Activated CD4-positive, alpha-beta T cell treated with anti-CD3 and anti-CD28 coated beads, Interleukin-2, amount 10 ng/mL, durations not matched to agents 7 days and 5 days (primary cell): ENCODE results near the gene CLDN22. TPM values are rescaled to one million over a fixed set of nuclear protein-coding genes. Genes with fewer than 3 reads are reported as not detected.

Source experiments
- CTCF ChIA-PET: fragments of 350-600 bp; sonication (Branson Sonifier 250); formaldehyde crosslinking; loops from one replicate; lab custom pipeline; 2021; ENCODE audit warnings: antibody characterized with exemption; lab: Charles Lee
- POLR2A ChIA-PET: fragments of 350-600 bp; sonication (Branson Sonifier 250); formaldehyde crosslinking; loops from one replicate; lab custom pipeline; 2021; ENCODE audit warnings: antibody characterized with exemption; lab: Charles Lee
- DNase-seq: peaks from one replicate; pipeline ENCODE4 v3.0.0-alpha.2; 2020
- H3K27ac Mint-ChIP-seq: one replicate; pipeline ENCODE4 v1.8.0; 2021; ENCODE audit warnings: mild to moderate bottlenecking, moderate library complexity, mixed read lengths
- H3K27me3 Mint-ChIP-seq: one replicate; pipeline ENCODE4 v1.8.0; 2021; ENCODE audit warnings: mixed read lengths
- H3K36me3 Mint-ChIP-seq: one replicate; pipeline ENCODE4 v1.8.0; 2021; ENCODE audit warnings: low read depth, mixed read lengths
- H3K4me1 Mint-ChIP-seq: one replicate; pipeline ENCODE4 v1.8.0; 2021; ENCODE audit warnings: mixed read lengths
- H3K4me3 Mint-ChIP-seq: one replicate; pipeline ENCODE4 v1.8.0; 2021; ENCODE audit warnings: mild to moderate bottlenecking, moderate library complexity, mixed read lengths
- H3K9me3 Mint-ChIP-seq: one replicate; pipeline ENCODE4 v1.8.0; 2021; ENCODE audit warnings: mixed read lengths
- total RNA-seq, 2 experiments: library from RNA; stranded (reverse); gene quantifications; one replicate each; pipeline ENCODE4 v1.2.3, GENCODE V29; 2021

CLDN22 gene
- total RNA-seq, 2 experiments from 2014 or later, result not detected

DNA sequence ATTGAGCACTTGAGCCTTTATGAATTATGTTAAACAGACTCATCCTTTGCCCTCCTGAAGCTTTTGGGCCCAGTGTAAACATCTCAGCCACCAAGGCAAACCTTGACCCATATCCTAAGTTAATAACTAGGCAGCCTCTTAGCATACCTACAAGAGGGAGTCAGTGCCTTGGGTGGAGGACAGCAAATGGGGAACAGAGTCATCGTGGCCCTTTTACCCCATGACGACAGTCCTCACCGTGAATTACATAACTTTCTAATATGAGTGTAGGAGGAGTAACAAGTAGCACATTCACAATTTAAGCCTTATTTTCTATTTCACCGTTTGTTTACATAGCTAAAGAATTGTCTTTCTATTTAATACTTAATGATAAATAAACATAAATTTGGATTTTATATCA lies 16.8 kb downstream of the CLDN22 start:
- peaks cover 1% of the 10 kb centered on the region for H3K27me3 Mint-ChIP-seq
- H3K4me3 Mint-ChIP-seq, result no peak overlapping the region
- ChIA-PET POLR2A (no interaction called here), CTCF (interaction anchor here (1.0 kb wide), 1 partner anchor 95 kb away, joined by 3 read pairs; no protein-coding TSS in a partner anchor)
- DNase-seq, result no peak
- H3K36me3 Mint-ChIP-seq, result no peaks in the 10 kb centered on the region
- no peak overlapping the region for H3K27ac Mint-ChIP-seq
- no peaks in the 10 kb centered on the region for H3K4me1 Mint-ChIP-seq
- no peaks in the 10 kb centered on the region for H3K9me3 Mint-ChIP-seq

DNA sequence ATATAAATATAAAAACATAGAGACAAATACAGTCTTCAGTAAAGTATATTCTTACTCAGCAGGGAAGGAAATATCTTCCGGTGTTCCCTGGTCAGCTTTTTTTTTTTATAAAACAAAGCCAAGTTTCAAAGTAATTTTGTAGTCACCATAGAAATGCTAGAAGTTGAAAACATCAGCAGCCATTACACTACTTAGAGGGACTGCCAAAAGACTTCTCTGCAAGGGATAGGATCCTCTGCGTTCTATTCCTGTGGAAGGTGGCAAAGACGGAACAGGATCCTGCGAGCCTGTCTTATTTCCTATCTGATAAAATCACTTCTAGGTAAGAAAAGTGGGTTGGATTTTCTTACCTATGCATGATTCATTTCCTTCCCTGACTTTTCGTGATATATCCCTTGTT lies 19.4 kb downstream of the CLDN22 start:
- H3K27me3 Mint-ChIP-seq, result no peaks in the 10 kb centered on the region
- H3K36me3 Mint-ChIP-seq, result no peaks in the 10 kb centered on the region
- H3K27ac Mint-ChIP-seq, result no peak overlapping the region
- H3K9me3 Mint-ChIP-seq, result no peaks in the 10 kb centered on the region
- POLR2A ChIA-PET, result interaction anchor here (0.6 kb wide), 1 partner anchor 447 kb away, joined by 4 read pairs; no protein-coding TSS in a partner anchor
- no peaks in the 10 kb centered on the region for H3K4me1 Mint-ChIP-seq
- no peak overlapping the region for H3K4me3 Mint-ChIP-seq
- DNase-seq, result no peak
- CTCF ChIA-PET, result no interaction called here

- POLR2A ChIA-PET, result no interaction called here
- CTCF ChIA-PET, result no interaction called here
- no peak overlapping the region for H3K4me3 Mint-ChIP-seq
- DNase-seq, result no peak
- H3K36me3 Mint-ChIP-seq, result no peaks in the 10 kb centered on the region
- no peaks in the 10 kb centered on the region for H3K4me1 Mint-ChIP-seq
- H3K27me3 Mint-ChIP-seq, result no peaks in the 10 kb centered on the region
- no peak overlapping the region for H3K27ac Mint-ChIP-seq
- no peaks in the 10 kb centered on the region for H3K9me3 Mint-ChIP-seq
These were observed 20.0 kb downstream of the CLDN22 start for GRCh38 chr4:183300070-183300469.

- H3K4me3 Mint-ChIP-seq, result no peak overlapping the region
- H3K36me3 Mint-ChIP-seq, result no peaks in the 10 kb centered on the region
- DNase-seq, result no peak
- H3K27me3 Mint-ChIP-seq, result no peaks in the 10 kb centered on the region
- H3K9me3 Mint-ChIP-seq, result no peaks in the 10 kb centered on the region
- CTCF ChIA-PET, result no interaction called here
- POLR2A ChIA-PET, result no interaction called here
- H3K4me1 Mint-ChIP-seq, result no peaks in the 10 kb centered on the region
- H3K27ac Mint-ChIP-seq, result no peak overlapping the region
These were observed 20.6 kb downstream of the CLDN22 start for GRCh38 chr4:183299464-183299863.

- Mint-ChIP-seq H3K4me1 (no peaks in the 10 kb centered on the region), H3K27ac (no peak overlapping the region), H3K4me3 (no peak overlapping the region), H3K36me3 (no peaks in the 10 kb centered on the region), H3K9me3 (no peaks in the 10 kb centered on the region), H3K27me3 (no peaks in the 10 kb centered on the region)
- CTCF ChIA-PET, result interaction anchor here (0.6 kb wide), 2 partner anchors 99 to 1287 kb away, joined by 3 read pairs; no protein-coding TSS in a partner anchor
- DNase-seq, result no peak
- POLR2A ChIA-PET, result no interaction called here
These were observed 22.4 kb downstream of the CLDN22 start for GRCh38 chr4:183297675-183298074.

DNA sequence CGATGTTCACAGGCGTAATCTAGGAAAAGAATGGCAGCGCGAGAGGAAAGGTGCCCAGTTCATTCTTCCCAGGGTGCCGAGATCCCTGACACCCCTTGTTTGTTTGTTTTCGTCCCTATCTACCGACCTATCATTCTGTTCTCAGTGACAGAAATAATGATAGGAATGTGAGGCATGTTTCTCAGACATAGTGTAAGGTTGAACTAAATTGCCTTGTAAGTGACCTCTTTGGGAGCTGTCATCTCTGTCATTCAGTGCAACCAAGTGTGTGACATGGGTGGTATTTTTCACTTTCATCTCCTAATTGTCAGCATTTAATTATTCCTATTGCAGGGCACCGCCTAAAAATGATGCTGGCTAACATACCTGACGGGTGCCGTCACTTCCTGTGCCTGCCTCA lies 24.4 kb downstream of the CLDN22 start:
- POLR2A ChIA-PET, result no interaction called here
- no peaks in the 10 kb centered on the region for H3K9me3 Mint-ChIP-seq
- CTCF ChIA-PET, result no interaction called here

GRCh38 chr4:183291070-183291469 lies 29.0 kb downstream of the CLDN22 start:
- DNase-seq, result no peak
- Mint-ChIP-seq H3K4me1 (no peaks in the 10 kb centered on the region), H3K9me3 (no peaks in the 10 kb centered on the region), H3K4me3 (no peak overlapping the region), H3K27me3 (no peaks in the 10 kb centered on the region), H3K27ac (no peak overlapping the region), H3K36me3 (no peaks in the 10 kb centered on the region)
- ChIA-PET POLR2A (no interaction called here), CTCF (interaction anchor here (0.6 kb wide), 1 partner anchor 1069 kb away, joined by 5 read pairs; no protein-coding TSS in a partner anchor)

More for the DNA sequence above, 24.4 kb downstream of the CLDN22 start:
- no peaks in the 10 kb centered on the region for H3K36me3 Mint-ChIP-seq
- no peak overlapping the region for H3K27ac Mint-ChIP-seq
- no peaks in the 10 kb centered on the region for H3K27me3 Mint-ChIP-seq
- no peaks in the 10 kb centered on the region for H3K4me1 Mint-ChIP-seq
- DNase-seq, result no peak
- no peak overlapping the region for H3K4me3 Mint-ChIP-seq

- H3K9me3 Mint-ChIP-seq, result no peaks in the 10 kb centered on the region
- H3K4me3 Mint-ChIP-seq, result no peak overlapping the region
- no peaks in the 10 kb centered on the region for H3K27me3 Mint-ChIP-seq
- no peaks in the 10 kb centered on the region for H3K4me1 Mint-ChIP-seq
- no peaks in the 10 kb centered on the region for H3K36me3 Mint-ChIP-seq
- H3K27ac Mint-ChIP-seq, result no peak overlapping the region
- DNase-seq, result no peak
- POLR2A ChIA-PET, result no interaction called here
- CTCF ChIA-PET, result no interaction called here
These were observed 30.4 kb downstream of the CLDN22 start for GRCh38 chr4:183289688-183290087.

- no peak overlapping the region for H3K4me3 Mint-ChIP-seq
These were observed 31.1 kb downstream of the CLDN22 start for GRCh38 chr4:183288955-183289354.

DNA sequence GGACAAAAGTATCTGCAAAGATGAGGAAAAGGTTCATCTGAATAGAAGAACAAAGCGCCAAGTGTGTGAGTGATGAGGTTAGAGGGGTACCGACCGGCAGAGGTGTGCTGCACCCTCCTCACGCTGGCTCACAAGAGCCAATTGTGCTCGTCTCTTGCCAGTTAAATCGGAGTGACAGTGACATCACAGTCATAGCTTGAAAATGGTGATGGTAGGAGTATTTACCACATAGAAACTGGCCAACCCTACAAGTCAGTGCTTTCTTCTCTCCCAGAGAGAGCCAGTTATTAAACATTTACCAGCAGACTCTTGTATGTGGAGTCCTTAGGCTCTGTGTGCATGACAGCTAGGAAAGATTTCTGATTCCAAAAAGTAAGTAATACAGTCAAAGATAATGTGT lies 32.4 kb downstream of the CLDN22 start:
- Mint-ChIP-seq H3K27me3 (no peaks in the 10 kb centered on the region), H3K27ac (no peak overlapping the region), H3K9me3 (no peaks in the 10 kb centered on the region), H3K36me3 (no peaks in the 10 kb centered on the region), H3K4me3 (no peak overlapping the region), H3K4me1 (no peaks in the 10 kb centered on the region)
- CTCF ChIA-PET, result no interaction called here
- POLR2A ChIA-PET, result no interaction called here
- no peak for DNase-seq

More at GRCh38 chr4:183288955-183289354, 31.1 kb downstream of the CLDN22 start:
- DNase-seq, result no peak
- no peaks in the 10 kb centered on the region for H3K9me3 Mint-ChIP-seq
- ChIA-PET POLR2A (interaction anchor here (0.6 kb wide), 1 partner anchor 35 kb away, joined by 3 read pairs; no protein-coding TSS in a partner anchor), CTCF (no interaction called here)
- no peaks in the 10 kb centered on the region for H3K27me3 Mint-ChIP-seq
- H3K4me1 Mint-ChIP-seq, result no peaks in the 10 kb centered on the region
- no peaks in the 10 kb centered on the region for H3K36me3 Mint-ChIP-seq
- H3K27ac Mint-ChIP-seq, result no peak overlapping the region

- POLR2A ChIA-PET, result no interaction called here
- Mint-ChIP-seq H3K27ac (no peak overlapping the region), H3K9me3 (no peaks in the 10 kb centered on the region), H3K4me1 (no peaks in the 10 kb centered on the region), H3K27me3 (no peaks in the 10 kb centered on the region), H3K4me3 (no peak overlapping the region), H3K36me3 (no peaks in the 10 kb centered on the region)
- CTCF ChIA-PET, result no interaction called here
- no peak for DNase-seq
These were observed 32.8 kb downstream of the CLDN22 start for GRCh38 chr4:183287309-183287659.

GRCh38 chr4:183286590-183287308 lies 33.3 kb downstream of the CLDN22 start:
- CTCF ChIA-PET, result no interaction called here
- Mint-ChIP-seq H3K27ac (no peak overlapping the region), H3K27me3 (no peaks in the 10 kb centered on the region), H3K4me1 (no peaks in the 10 kb centered on the region), H3K36me3 (no peaks in the 10 kb centered on the region), H3K4me3 (no peak overlapping the region), H3K9me3 (no peaks in the 10 kb centered on the region)
- no peak for DNase-seq
- POLR2A ChIA-PET, result no interaction called here

GRCh38 chr4:183285886-183286285 lies 34.2 kb downstream of the CLDN22 start:
- ChIA-PET CTCF (no interaction called here), POLR2A (no interaction called here)
- H3K36me3 Mint-ChIP-seq, result no peaks in the 10 kb centered on the region
- no peak for DNase-seq
- H3K27me3 Mint-ChIP-seq, result no peaks in the 10 kb centered on the region
- H3K4me3 Mint-ChIP-seq, result no peak overlapping the region
- no peaks in the 10 kb centered on the region for H3K4me1 Mint-ChIP-seq
- H3K9me3 Mint-ChIP-seq, result no peaks in the 10 kb centered on the region
- no peak overlapping the region for H3K27ac Mint-ChIP-seq

DNA sequence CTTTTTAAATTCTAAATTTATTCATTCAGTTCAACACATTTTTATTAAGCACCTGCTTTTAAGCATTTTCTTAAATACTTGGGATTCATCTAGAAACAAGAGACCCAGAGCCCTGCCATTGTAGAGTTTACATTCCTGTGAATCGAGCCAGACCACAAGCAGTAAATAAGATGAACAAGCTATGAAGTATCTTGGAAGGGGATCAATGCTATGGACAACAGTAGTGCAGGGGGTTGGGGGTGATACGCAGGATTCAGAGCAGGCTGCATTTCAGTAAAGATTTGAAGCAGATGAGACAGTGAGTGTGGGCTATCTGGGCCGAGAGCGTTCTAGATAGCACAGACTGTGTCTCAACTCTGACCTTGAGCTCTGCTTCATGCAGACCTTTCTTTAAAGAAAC lies 35.1 kb downstream of the CLDN22 start:
- Mint-ChIP-seq H3K4me1 (no peaks in the 10 kb centered on the region), H3K27ac (no peak overlapping the region), H3K9me3 (no peaks in the 10 kb centered on the region), H3K4me3 (no peak overlapping the region), H3K27me3 (peaks cover under 1% of the 10 kb centered on the region), H3K36me3 (no peaks in the 10 kb centered on the region)
- ChIA-PET CTCF (no interaction called here), POLR2A (no interaction called here)
- DNase-seq, result no peak
